GM21723 (cell line): ENCODE results near the gene CFL1.

ENCODE experiments used
- ATAC-seq: cut with Tn5 transposase; IDR thresholded peaks from one replicate; pipeline ENCODE4 v1.9.1; 2021; ENCODE audit warnings: mild to moderate bottlenecking, moderate library complexity; ENCODE audit not compliant: unreplicated experiment

Gene CFL1

DNA sequence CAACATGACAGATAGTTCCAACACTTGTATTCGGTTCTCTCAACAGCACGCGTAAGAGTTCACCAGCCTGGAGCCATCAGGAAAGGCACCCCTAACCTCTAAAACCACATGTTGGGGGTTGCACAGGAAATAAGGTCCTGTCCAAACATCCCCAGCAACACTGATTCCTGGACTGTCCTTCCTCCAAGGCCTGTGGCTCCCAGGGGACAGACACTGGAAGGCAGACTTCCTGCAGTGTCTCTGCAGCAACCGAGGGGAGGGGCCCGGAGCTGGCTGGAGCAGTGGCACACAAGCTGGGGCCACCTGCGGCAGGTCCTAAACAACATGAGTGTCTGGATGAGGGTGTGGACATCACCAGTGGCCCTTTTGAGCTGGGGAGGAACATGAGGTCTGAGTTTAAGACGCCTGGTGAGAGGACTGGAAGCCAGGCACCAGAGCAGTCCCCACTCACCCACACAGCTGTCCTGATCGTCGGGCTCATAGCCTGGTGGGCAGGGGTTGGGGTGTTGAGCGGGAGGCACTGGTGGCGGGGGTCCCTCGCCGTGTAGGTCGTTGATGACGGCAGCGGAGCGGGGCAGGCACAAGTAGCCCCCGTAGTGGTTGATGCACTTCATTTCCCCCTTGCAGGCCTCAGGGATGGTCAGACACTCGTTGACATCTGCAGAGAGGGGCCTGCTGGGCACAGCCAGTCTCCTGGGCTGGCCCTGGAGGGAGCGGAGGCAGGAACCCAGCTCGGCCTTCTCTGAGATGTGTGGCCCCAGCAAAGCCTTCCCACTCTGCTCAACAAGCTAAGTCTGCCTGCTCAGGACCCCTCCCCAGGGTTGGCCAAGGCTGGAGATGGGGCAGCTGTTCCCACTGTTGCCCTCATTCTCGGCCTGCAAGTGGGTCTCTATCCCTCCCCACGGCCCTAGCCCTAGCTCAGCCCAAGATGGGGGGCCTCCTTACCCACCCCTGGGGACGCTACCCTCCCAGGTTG, 13.0 kb upstream of the CFL1 start:
- no peak for ATAC-seq

DNA sequence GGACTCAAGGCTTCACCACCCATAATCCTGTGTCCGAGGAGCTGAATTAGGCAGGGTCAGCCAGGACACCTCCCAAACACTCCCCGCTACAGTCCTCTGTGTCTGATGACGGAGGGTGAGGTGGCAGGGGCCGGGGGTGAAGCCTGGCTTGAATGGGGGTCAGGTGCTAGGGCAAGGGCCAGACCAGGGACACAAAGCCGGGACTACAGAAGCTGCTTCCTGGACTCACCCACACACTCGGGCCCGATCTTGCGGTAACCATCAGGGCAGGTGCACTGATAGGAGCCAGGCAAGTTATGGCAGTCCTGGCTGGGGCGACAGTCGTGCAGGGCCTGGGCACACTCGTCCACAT, 12.3 kb upstream of the CFL1 start:
- ATAC-seq = no peak

DNA sequence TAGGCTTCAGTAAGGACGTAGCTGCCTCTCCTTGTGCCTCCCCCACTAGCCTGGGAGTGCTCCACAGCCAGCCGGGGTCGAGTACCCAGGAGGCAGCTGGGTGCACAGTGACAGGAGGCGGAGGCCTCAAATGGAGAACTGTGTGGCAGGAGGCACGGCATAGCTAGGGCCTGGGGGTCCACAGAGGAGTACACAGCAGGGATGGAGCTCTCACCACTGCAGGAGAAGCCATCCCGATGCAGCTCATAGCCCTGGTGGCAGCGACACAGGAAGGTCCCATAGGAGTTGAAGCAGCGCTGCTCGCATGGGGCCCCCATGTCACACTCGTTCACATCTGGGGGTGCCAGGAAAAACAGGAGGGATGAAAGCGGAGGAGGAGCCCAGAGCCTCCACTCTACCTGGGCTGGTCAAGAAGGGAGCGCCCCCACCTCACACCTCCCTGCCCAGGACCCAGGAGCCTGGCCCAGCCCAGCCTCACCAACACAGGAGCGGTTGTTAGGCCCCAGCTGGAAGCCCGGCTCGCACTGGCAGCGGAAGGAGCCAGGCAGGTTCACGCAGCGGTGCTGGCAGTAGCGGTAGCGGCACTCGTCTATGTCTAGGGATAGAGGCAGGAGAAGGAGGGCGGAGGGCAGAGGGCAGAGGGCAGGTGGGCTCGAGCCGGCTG, 11.8 kb upstream of the CFL1 start:
- no peak for ATAC-seq

DNA sequence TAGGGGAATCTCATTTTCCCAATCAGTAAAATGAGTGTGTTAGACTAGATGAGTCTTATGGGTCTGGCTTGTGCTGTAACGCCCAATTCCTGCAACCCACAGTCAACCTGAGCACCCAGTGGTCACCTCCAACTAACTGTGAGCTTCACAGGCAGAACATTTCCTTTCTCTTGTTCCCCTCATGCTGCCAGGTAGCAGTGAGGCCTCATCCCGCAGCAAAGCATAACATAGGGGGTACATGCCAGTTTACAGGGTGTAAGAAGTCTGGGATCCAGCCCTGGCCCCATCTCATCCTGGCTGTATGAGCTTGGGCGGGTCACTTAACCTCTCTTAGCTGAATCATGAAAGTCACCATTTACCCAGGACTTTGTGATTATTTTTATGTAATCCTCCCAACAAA, 10.9 kb upstream of the CFL1 start:
- no peak for ATAC-seq

DNA sequence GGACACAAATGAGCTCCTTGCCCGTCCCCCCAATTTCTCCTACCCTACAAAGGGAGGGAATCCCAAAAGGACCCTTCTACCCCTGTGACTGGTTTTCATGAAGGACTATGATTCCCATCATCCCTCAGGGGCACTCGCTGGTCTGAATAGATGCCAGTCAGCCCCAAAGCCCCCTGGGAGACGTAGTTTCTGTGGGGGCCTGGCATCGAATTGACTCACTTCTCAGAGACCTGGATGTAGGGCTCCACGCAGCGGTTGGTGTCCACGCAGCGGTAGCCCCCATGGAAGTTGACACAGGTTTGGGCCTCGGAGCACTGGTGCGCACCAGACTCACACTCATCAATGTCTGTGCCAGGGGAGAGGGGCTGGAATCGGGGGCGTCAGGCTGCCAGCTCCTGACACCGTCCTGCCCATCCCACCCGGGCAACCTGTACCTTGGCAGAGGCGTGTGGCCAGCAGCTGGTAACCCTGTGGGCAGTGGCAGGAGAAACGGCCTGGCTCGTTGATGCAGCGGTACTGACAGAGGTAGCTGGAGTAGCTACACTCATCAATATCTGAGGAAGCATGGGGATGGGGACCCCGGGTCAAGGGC, 10.2 kb upstream of the CFL1 start:
- ATAC-seq = no peak

DNA sequence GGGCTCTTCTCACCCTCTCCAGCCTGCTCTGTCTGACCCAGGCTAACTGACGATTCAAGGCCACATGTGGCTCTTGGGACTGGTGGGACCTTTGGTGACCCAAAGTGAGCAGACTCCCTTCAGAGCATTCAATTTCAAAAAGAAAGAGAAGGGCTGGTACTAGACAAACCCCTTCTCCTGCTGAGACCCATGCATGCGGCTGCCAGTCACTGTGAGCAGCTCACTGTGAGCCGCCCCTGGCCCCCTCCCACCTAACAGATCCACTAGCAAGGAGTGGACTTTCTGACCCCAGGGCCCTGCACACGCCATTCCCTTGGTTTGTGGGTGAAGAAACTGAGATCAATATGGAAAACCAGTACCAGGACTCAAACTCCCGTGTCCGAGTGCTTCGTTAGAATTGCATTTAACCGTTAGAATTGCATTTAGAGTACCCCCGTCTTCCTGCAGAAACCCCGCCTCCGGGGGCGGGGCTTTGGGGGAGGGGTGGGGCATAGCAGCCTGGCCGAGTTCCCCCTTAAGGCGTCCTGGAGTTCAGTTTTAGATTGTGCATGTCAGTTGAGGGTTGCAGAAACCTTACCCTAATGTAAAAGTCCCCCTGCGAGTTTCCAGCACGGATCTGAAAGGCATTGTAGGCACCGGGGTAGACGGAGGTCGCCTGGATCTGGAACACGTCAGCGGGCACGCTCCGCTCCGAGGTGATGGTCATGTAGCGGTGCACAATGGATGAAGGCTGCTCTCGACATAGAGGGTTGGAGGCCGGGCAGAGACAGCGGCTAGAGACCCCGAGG, 9.5 kb upstream of the CFL1 start:
- ATAC-seq = no peak

DNA sequence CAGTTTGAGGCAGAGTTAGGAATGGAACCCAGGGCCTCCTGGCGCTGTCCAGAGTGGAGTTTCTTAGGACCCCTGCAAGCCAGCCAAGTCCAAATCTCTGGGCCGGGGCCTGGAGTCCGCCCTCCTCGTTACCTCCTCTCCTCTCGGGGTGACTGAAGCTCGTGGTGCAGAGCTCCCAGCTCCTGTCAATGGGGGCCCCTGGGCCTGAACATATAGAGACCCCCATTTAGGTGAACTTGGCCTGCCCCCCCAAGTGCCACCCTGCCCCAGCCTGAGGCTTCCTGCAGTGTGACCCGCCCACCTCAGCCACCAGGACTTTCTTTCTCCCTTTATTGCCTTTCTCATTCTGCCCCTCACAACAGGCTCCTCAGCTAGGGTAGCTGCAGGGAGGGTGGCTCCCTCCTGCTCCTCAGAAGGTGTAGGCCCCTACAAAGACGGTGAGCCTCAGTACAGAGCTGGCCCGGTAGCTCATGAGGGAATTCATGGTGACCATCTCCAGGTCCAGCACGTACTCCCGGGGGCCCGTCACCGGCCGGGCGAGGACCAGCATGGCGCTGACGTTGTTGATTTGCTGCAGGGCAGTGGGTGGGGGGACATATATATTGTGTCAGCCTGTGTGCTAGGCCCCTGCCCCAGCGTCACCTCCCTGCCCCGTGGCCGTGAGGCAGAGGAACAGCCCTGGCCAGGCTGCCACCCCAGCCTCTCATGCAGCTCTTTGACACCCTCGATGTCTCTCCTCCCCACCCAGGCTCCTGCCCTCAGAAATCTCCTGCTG, 8.7 kb upstream of the CFL1 start:
- no peak for ATAC-seq

DNA sequence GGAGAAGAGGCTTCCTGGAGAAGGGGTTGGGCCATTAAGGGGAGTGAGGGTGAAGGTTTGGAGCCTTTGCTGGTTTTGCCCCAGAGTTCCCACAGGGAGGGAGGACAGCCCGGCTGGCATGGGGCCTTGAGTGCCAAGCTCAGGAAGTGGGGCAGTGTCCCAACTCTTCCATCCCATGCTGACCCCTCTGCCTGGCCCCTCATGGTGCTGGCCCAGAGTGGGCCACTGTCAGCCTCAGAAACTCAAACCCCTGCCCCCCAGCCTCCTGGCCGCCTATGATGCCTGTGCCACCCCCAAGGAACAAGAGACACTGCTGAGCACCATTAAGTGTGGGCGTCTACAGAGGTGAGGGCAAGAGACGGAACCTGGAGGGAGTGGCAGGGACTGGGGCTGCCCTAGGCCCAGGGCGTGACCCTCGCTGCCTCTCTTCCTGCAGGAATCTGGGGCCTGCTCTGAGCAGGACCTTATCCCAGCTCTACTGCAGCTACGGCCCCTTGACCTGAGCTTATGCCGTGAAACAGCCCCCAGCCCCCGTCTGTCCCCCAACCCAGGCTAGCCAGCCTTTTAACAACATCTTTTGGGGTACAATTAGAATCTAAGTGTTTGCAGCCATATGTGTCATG, 7.7 kb upstream of the CFL1 start:
- ATAC-seq = no peak

DNA sequence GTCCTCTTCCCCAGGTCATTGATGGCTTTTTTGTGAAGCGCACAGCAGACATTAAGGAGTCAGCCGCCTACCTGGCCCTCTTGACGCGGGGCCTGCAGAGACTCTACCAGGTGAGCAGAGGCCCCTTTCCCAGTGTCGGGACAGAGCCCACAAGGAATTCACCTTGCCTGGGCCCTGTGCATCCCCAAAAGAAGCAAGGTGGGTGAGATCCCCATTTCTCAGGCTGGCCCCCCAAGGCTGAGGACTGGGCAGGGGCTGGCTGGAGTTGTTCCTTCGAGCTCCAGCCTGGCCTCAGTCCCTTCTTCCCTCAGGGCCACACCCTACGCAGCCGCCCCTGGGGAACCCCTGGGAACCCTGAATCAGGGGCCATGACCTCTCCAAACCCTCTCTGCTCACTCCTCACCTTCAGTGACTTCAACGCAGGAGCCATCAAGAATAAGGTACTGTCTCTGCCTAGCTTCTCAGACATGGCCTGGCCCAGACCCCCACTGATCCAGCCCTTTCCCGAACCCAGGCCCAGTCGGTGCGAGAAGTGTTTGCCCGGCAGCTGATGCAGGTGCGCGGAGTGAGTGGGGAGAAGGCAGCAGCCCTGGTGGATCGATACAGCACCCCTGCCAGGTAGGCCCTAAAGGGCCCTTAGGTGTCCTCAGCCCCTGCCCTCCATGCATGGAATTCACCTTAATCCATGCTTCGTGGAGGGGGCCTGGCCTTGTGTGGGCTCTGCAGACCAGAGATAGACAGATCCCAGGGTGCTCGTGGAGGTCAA, 6.9 kb upstream of the CFL1 start:
- no peak for ATAC-seq

DNA sequence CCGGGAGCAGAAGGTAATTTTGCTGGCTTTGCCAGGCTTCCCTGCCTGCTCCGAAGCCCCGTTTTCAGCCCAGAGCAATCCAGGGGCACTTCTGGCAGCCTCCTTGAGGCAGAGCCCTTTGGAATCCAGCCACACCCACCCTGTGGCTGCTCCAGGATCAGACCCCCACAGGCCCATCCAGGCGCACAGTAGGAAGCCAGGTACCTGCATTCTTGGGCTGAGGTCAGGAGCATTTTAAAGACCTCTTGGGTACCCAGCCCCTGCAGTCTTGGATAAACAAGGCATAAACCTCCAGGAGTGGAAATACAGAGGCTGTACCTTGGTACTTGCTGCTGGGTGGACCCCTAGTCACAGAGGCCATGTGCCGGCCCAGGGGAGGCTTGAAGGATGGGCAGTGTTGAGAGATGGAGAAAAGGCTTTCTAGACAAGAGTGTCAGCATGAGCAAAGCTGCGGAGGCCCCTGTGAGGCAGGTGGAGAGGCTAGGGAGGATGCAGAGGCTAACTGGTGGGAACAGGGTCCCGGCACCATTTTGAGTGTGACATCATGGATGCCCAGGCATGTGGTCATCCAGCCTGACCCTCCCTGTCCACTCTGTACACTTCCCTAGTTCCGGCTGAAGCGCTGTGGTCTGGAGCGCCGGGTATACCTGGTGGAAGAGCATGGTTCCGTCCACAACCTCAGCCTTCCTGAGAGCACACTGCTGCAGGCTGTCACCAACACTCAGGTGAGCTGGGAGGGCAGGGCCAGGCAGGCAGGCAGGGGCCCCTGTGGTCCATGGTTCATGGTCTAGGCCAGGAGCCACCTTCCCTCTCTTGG, 6.1 kb upstream of the CFL1 start:
- ATAC-seq = no peak

DNA sequence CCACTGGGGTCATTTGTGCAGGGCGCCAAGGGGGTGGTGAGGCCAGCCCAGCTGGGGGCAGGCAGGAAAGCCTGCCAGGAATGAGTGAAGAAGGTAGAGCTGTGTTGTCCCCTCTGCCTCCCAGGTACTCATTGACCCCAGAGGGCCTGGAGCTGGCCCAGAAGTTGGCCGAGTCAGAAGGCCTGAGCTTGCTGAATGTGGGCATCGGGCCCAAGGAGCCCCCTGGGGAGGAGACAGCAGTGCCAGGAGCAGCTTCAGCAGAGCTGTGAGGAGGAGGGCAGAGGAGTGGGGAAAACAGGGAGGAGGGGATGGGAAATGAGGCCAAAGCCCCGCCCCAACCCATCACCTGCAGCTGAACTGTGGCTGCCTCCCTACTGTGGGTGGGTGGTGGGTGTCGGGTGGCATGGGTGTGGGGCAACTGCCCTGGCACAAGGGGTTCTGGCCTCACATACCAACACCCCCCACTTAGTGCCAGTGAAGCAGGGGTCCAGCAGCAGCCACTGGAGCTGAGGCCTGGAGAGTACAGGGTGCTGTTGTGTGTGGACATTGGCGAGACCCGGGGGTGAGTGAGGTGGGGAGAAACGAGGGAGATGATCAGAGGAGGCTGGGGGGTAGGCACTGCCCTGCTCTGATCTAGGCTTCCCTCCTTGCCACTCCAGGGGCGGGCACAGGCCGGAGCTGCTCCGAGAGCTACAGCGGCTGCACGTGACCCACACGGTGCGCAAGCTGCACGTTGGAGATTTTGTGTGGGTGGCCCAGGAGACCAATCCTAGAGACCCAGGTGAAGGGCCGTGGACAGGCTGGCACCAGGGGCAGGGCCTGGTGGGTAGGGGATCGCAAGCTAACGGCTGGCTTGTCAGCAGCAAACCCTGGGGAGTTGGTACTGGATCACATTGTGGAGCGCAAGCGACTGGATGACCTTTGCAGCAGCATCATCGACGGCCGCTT, 5.2 kb upstream of the CFL1 start:
- no peak for ATAC-seq

DNA sequence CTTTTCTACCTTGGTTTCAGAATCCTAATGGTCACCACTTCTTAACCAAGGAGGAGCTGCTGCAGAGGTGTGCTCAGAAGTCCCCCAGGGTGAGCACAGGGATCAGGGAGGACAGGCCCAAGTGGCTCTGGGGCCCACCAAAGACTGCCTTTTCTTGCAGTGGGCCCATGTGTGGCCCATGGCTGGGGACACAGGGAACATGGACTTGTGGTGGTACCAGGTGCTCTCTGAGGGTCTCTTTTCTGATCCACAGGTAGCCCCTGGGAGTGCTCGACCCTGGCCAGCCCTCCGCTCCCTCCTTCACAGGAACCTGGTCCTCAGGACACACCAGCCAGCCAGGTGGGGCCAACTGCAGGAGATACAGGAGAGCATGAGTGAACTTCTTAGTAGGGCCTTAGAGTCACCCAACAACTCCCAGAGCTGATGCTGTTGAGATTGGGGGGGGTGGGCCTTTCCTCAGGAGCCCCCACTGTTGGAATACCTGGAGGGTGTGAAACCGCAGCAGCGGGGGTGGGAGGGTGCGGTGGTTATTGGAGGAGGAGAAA, 4.3 kb upstream of the CFL1 start:
- ATAC-seq = no peak

DNA sequence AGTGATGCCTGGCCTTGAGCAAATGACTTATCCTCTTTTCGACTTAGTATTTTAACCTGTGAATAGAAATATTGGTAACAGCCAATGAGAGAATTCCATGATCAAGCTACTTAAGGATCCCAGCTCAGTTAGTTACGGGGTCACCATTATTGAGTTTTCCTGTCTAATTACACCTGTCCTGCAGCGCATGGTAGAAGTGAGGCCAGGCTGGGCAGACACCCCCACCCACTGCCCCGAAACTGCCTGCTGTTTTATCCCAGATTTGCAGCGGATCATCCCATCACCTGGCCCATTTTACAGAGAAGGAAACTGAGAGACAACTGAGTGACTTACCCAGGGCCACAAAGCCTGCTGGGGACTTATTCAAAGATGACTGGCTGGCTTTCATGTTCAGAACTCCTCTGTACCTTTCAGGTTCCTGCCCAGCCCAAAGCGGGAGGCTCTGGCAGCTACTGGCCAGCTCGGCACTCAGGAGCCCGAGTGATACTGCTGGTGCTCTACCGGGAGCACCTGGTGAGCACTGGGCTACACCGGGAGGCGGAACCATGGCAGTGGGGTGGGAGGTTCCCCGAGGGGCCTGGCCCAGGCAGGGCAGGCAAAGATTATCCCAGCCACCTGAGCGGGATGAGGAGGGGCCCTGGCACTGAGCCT, 3.7 kb upstream of the CFL1 start:
- no peak for ATAC-seq

DNA sequence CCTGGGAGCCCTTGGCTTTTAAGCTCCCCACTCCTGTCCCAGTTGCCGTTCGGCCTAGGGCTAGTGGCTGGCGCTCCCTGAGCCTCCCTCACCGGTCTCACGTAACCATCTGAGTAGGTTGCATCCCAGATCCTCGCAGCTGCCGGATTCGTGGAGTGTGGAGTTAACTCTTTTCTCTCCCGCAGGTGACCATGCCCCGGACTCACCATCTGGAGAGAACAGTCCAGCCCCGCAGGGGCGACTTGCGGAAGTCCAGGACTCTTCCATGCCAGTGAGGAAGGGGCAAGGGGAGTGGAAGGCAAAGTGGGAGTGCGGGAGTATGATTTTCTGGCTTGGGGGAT, 3.2 kb upstream of the CFL1 start:
- no peak for ATAC-seq

DNA sequence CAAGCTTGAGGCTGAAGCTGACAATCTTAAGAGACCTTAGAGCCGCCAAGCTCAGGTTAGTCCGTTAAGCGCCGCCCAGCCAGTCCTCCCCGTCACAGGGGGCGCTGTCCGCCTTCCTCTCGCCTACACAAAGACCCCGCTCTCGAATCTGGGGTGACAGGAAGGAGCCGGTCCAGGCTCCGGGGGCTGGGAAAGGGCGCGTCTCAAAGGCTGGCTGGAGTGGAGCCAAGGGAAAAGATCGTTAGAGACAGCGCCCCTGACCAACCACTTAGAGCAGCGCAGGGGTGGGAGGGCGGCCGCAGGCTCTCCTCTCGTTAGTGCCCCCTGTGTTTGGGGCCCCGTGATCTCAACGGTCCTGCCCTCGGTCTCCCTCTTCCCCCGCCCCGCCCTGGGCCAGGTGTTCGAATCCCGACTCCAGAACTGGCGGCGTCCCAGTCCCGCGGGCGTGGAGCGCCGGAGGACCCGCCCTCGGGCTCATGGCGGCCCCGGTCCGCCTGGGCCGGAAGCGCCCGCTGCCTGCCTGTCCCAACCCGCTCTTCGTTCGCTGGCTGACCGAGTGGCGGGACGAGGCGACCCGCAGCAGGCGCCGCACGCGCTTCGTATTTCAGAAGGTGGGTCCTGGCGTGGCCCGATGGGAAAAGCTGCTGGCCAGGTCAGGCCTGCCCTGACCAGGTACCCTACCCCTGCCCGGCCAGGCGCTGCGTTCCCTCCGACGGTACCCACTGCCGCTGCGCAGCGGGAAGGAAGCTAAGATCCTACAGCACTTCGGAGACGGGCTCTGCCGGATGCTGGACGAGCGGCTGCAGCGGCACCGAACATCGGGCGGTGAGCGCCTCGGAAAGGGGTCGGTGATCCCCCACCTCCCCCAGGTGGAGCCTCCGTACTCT, 2.5 kb upstream of the CFL1 start, which contains the start of gene MUS81:
Gene MUS81, plus strand, starts transcription at position 156 of the 887 bp plus-strand sequence. Its CDS starts 321 bp downstream, at position 477.
- peak; percentile 42 for ATAC-seq
